ENCODE results near the gene IGSF6. TPM values are rescaled to one million over a fixed set of nuclear protein-coding genes. Genes with fewer than 3 reads are reported as not detected.
A peak's percentile ranks its signal among the peaks of the same experiment; 100 is the strongest.

Gene IGSF6
- total and polyA plus RNA-seq, 2 of the 8 experiments (the other 6 are each of a cell fraction or from before 2014, with no cell fraction given) = not detected

DNA sequence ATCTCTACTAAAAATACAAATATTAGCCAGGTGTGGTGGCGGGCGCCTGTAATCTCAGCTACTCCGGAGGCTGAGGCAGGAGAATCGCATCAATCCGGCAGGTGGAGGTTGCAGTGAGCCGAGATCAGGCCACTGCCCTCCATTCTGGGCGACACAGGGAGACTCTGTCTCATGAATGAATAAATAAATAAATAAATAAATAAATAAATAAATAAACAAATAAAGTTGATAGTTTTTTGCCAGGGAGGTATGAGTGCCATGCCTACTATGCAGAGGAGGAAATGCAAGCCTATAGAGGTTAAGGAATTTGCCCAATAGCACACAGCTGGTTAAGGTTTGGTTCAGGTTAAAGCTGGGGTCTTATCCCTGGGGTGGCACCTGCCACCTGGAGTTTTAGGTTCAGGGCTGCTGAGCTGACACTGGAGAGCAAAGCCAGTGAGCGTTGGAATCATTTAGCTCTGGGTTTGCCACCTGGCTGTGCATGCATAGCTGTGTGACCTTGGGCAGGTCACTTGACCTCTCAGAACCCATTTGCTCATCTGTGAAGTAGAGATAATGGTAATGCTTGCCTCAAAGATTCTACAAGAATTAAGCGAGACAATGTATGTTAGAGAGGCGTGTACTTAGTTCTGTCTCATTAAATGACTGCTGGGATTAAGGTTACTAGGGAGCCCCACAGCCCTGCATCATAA lies 12.5 kb upstream of the IGSF6 start:
- H3K79me1 ChIP-seq (ENCODE audit: low read depth, low read length) = no peaks in the 10 kb centered on the region
- H2AFZ ChIP-seq (ENCODE audit: low read length) = no peak overlapping the region
- H3K9me3 ChIP-seq (ENCODE audit: insufficient read depth in 2 of 2, low read depth in 1 of 2, low read length in 1 of 2) = no peaks in the 10 kb centered on the region
- H3K18ac ChIP-seq (ENCODE audit: extremely low read depth, low read length) = no peak overlapping the region
- ChIA-PET CTCF (ENCODE audit: partially characterized antibody) (interaction anchor here (0.9 to 3.2 kb wide), 8 partner anchors 13 to 85 kb away, joined by 3 to 13 read pairs (median 4); no protein-coding TSS in a partner anchor), POLR2A (ENCODE audit: partially characterized antibody) (no interaction called here)
- 91% methylated on average over 10 of the region's 10 CpGs; no CpG with 5 or more reads in 1 of the 2 experiments for WGBS, 2 experiments (ENCODE audit: extremely low coverage in 1 of 2, insufficient coverage in 1 of 2, insufficient read length in 1 of 2, insufficient replicate concordance in 2 of 2, low coverage in 1 of 2, low lambda C conversion rate in 2 of 2, missing lambda C conversion rate in 1 of 2)
- no peak overlapping the region for H2AK5ac ChIP-seq (ENCODE audit: low read depth, low read length)
- H2BK5ac ChIP-seq (ENCODE audit: low read depth, low read length) = no peak overlapping the region
- H3K4me3 ChIP-seq (ENCODE audit: extremely low read depth in 1 of 4, insufficient read depth in 2 of 4, low read depth in 3 of 4, low read length in 4 of 4) = no peak overlapping the region
- H2BK12ac ChIP-seq (ENCODE audit: low read depth, low read length) = no peak overlapping the region
- peaks cover 0 to 9% (median 2%) of the 10 kb centered on the region in 4 experiments; a peak in 4 of 7 replicates for H3K4me1 ChIP-seq (replicated peaks in 1 of 4; ENCODE audit: control insufficient read depth in 3 of 4, insufficient read depth in 4 of 4, low read length in 3 of 4)
- TF ChIP-seq SUZ12 (IDR thresholded peaks at IDR 0.05; ENCODE audit: low read length) (no peak), SAP30 (IDR thresholded peaks at IDR 0.05; ENCODE audit: insufficient read depth, insufficient replicate concordance, low read length) (no peak), SIN3A (conservative IDR thresholded peaks at IDR 0.05 in 1 of 2, IDR thresholded peaks at IDR 0.05 in 1 of 2; ENCODE audit: low read depth in 1 of 2, low read length in 2 of 2) (no peak), CBX8 (IDR thresholded peaks at IDR 0.05; ENCODE audit: borderline replicate concordance, low read depth, low read length) (no peak), KDM5A (IDR thresholded peaks at IDR 0.05; ENCODE audit: low read length) (no peak), KDM1A (IDR thresholded peaks at IDR 0.05; ENCODE audit: borderline replicate concordance, low read length) (peak; percentile 59; the same call in 1 of the 2 replicates)
- DNase-seq (ENCODE audit: low read depth in 1 of 2, low spot score in 2 of 2) (no peak), FAIRE-seq (no peak)
- H4K91ac ChIP-seq (replicated peaks; ENCODE audit: insufficient read length, low read length) = no peak overlapping the region
- no peaks in the 10 kb centered on the region for H3K79me2 ChIP-seq (ENCODE audit: control insufficient read depth in 1 of 2, insufficient read depth in 2 of 2, low read length in 2 of 2)
- no peaks in the 10 kb centered on the region for H4K20me1 ChIP-seq (replicated peaks in 1 of 2; ENCODE audit: control insufficient read depth in 1 of 2, insufficient read depth in 2 of 2, low read length in 2 of 2)
- H4K5ac ChIP-seq (ENCODE audit: insufficient read length, low read depth, low read length) = no peak overlapping the region
- no peak overlapping the region for H2BK15ac ChIP-seq (ENCODE audit: low read length)
- no peak overlapping the region; a peak in 1 of 4 replicates for H3K4me2 ChIP-seq (ENCODE audit: insufficient read depth in 1 of 2, low read depth in 2 of 2, low read length in 2 of 2)
- no peak overlapping the region for H4K8ac ChIP-seq (ENCODE audit: extremely low read depth, insufficient read depth, low read length)
- H3K27ac ChIP-seq (ENCODE audit: low read depth, low read length) = no peak overlapping the region
- no peak overlapping the region for H2BK20ac ChIP-seq (ENCODE audit: low read length)
- no peak overlapping the region for H3K23ac ChIP-seq (ENCODE audit: insufficient read length)
- no peak overlapping the region for H2BK120ac ChIP-seq (replicated peaks; ENCODE audit: low read depth, low read length)
- no peak overlapping the region for H3K14ac ChIP-seq (ENCODE audit: insufficient read length)
- H3K56ac ChIP-seq (replicated peaks; ENCODE audit: insufficient read length, low read depth, low read length) = no peak overlapping the region
- H3K36me3 ChIP-seq (ENCODE audit: control insufficient read depth in 2 of 4, insufficient read depth in 4 of 4, low read length in 3 of 4) = no peaks in the 10 kb centered on the region
- H3K4ac ChIP-seq (replicated peaks; ENCODE audit: insufficient read length, low read depth, low read length) = no peak overlapping the region
- H3K23me2 ChIP-seq (ENCODE audit: low read depth, low read length) = no peaks in the 10 kb centered on the region; the same call in 1 of the 2 replicates
- H3K27me3 ChIP-seq (replicated peaks in 1 of 4; ENCODE audit: control insufficient read depth in 3 of 4, extremely low read depth in 1 of 4, insufficient read depth in 3 of 4, low read length in 3 of 4) = no peaks in the 10 kb centered on the region
- H3K9ac ChIP-seq (replicated peaks in 1 of 4; ENCODE audit: extremely low read depth in 1 of 4, low read depth in 3 of 4, low read length in 3 of 4) = no peak overlapping the region
